Thoracic aorta (tissue), 2 donors: ENCODE results near the gene SP2. TPM values are rescaled to one million over a fixed set of nuclear protein-coding genes. Genes with fewer than 3 reads are reported as not detected.

Experiments used
- ATAC-seq: fragments of 150-250 bp; one replicate; pipeline ENCODE4 v1.8.0; 2017; ENCODE audit warnings: low read depth; ENCODE audit not compliant: insufficient number of reproducible peaks, low FRiP score
- DNase-seq: peaks from one replicate; pipeline ENCODE4 v3.0.0-alpha.2; 2020; ENCODE audit warnings: low spot score
- H3K27ac ChIP-seq, 2 donors: fragments of 200-600 bp; sonication (generic); 1 replicate in 1 of 2; 2 replicates in 1 of 2; pipeline ENCODE4 v1.5.1; 2016; ENCODE audit warnings: mild to moderate bottlenecking in 2 of 2, moderate library complexity in 2 of 2
- H3K27me3 ChIP-seq: fragments of 200-600 bp; sonication (generic); replicated peaks from 2 replicates; pipeline ENCODE4 v1.6.0; 2016; ENCODE audit warnings: mild to moderate bottlenecking; ENCODE audit not compliant: insufficient read depth
- H3K36me3 ChIP-seq: fragments of 200-600 bp; sonication (generic); one replicate; pipeline ENCODE4 v1.5.1; 2016
- H3K4me1 ChIP-seq, 2 donors: fragments of 200-600 bp; sonication (generic); 1 replicate in 1 of 2; 2 replicates in 1 of 2; pipeline versions ENCODE4 v1.5.1 to v1.6.0; 2016; ENCODE audit warnings: low read depth in 2 of 2, mild to moderate bottlenecking in 1 of 2; ENCODE audit not compliant: control insufficient read depth in 1 of 2
- H3K4me3 ChIP-seq: fragments of 200-600 bp; sonication (generic); 2 replicates; pipeline ENCODE4 v1.5.1; 2016; ENCODE audit warnings: mild to moderate bottlenecking
- H3K9me3 ChIP-seq: fragments of 200-600 bp; sonication (generic); 2 replicates; pipeline ENCODE4 v1.5.1; 2016
- CTCF ChIP-seq: fragments of 200-600 bp; sonication (generic); IDR thresholded peaks from one replicate; pipeline ENCODE4 v1.5.1; 2019; ENCODE audit warnings: antibody characterized with exemption
- total RNA-seq, 2 donors: library from RNA; depleted of rRNA; stranded (reverse); fragments of >200 nt; gene quantifications; one replicate each; pipeline versions ENCODE4 v1.1.0 to v1.2.3, GENCODE V29; 2016

Gene SP2
- 10 to 100 TPM in 1 of 2 donors, 1 to 10 TPM in 1; 6.4 to 10.9 TPM for total RNA-seq

- H3K4me3 ChIP-seq = peak within 1 kb of the TSS; percentile 89
- H3K36me3 ChIP-seq = no peaks in the 10 kb centered on the region
- no peaks in the 10 kb centered on the region for H3K27me3 ChIP-seq
- DNase-seq = peak; percentile 100
- ATAC-seq = peak; percentile 98
- no peak for TF ChIP-seq CTCF
- H3K27ac ChIP-seq = peak within 1 kb of the TSS; percentile 97
- H3K9me3 ChIP-seq = no peaks in the 10 kb centered on the region
- H3K4me1 ChIP-seq = peaks cover 25 to 50% of the 10 kb centered on the region in 2 donors
Measured at GRCh38 chr17:47895856-47896671, at the start of gene SP2. SP2 (plus strand) TSS chr17:47896236; CDS start chr17:47896287, 51 bp downstream.

GRCh38 chr17:47846716-47847340 is 49.2 kb upstream of the SP2 start:
- Histone ChIP-seq H3K4me1 (peaks cover 8 to 32% of the 10 kb centered on the region in 2 donors), H3K4me3 (no peak overlapping the region), H3K36me3 (no peaks in the 10 kb centered on the region), H3K9me3 (no peaks in the 10 kb centered on the region), H3K27me3 (peaks cover 12% of the 10 kb centered on the region), H3K27ac (no peak overlapping the region)
- ATAC-seq = no peak
- DNase-seq = no peak
- TF ChIP-seq CTCF = no peak

GRCh38 chr17:47847341-47848197 is 48.5 kb upstream of the SP2 start:
- peaks cover 19% of the 10 kb centered on the region for H3K27me3 ChIP-seq

GRCh38 chr17:47848198-47848513 is 47.9 kb upstream of the SP2 start:
- Histone ChIP-seq H3K9me3 (no peaks in the 10 kb centered on the region), H3K36me3 (no peaks in the 10 kb centered on the region), H3K27me3 (peaks cover 25% of the 10 kb centered on the region), H3K4me3 (no peak overlapping the region), H3K27ac (no peak overlapping the region), H3K4me1 (peaks cover 8 to 35% of the 10 kb centered on the region in 2 donors)
- no peak for TF ChIP-seq CTCF
- no peak for ATAC-seq
- no peak for DNase-seq

More at GRCh38 chr17:47847341-47848197, 48.5 kb upstream of the SP2 start:
- Histone ChIP-seq H3K4me1 (peaks cover 8 to 35% of the 10 kb centered on the region in 2 donors), H3K9me3 (no peaks in the 10 kb centered on the region), H3K27ac (no peak overlapping the region), H3K4me3 (no peak overlapping the region), H3K36me3 (no peaks in the 10 kb centered on the region)
- no peak for TF ChIP-seq CTCF
- ATAC-seq = no peak
- DNase-seq = no peak

- TF ChIP-seq CTCF = no peak
Measured at GRCh38 chr17:47850373-47850691, 45.7 kb upstream of the SP2 start.

More at GRCh38 chr17:47850373-47850691, 45.7 kb upstream of the SP2 start:
- DNase-seq (no peak), ATAC-seq (no peak)
- Histone ChIP-seq H3K27me3 (peaks cover 38% of the 10 kb centered on the region), H3K36me3 (no peaks in the 10 kb centered on the region), H3K27ac (no peak overlapping the region), H3K9me3 (no peaks in the 10 kb centered on the region), H3K4me1 (peaks cover 8 to 31% of the 10 kb centered on the region in 2 donors), H3K4me3 (peak overlapping the region; percentile 59)
